ENCODE measurements around the gene EIF4G3.

DNA sequence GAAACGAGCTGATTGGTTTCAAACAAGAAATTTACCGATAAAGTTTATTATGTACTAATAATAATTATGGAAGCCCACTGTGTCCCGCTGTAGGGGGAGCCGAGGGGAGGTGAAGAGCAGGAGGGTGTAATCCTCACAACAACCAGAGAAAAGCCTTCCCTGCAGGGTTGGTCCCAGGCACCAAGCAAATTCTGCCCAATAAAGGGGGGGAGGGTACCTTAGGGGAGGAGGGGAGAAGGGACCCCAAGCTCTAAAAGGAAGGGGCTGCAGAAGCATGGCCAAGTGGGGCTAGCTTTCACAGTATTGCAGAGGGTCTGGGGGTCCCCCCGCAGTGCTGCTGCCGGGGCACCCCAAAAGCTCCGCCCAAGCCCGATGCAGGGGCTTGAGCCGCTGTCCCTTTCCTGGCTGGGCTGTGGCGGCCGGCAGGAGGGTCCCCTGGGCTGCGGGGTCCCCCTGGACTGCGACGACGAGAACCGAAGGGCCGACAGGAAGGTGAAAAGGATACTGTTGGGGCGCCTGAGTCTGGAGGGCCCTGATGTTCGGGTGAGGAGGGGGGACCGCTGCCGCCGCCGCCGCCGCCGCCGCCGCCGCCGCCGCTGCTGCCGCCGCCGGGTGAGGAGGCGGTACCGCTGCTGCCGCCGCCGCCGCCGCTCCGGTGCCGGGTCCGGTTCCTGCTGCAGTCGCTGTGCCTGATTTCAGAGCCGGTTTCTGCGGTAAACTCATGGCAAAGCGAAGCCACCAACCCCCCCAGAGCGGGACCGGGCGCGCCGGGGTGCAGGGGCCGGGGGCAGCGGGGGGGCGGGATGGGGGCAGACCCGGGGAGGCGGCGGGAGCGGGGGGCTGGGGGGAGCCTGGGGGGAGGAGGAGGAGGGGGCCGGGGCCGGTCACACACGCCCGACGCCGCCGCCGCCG lies 771 bp downstream of the EIF4G3 start:
- TF ChIP-seq, protein P1, sequence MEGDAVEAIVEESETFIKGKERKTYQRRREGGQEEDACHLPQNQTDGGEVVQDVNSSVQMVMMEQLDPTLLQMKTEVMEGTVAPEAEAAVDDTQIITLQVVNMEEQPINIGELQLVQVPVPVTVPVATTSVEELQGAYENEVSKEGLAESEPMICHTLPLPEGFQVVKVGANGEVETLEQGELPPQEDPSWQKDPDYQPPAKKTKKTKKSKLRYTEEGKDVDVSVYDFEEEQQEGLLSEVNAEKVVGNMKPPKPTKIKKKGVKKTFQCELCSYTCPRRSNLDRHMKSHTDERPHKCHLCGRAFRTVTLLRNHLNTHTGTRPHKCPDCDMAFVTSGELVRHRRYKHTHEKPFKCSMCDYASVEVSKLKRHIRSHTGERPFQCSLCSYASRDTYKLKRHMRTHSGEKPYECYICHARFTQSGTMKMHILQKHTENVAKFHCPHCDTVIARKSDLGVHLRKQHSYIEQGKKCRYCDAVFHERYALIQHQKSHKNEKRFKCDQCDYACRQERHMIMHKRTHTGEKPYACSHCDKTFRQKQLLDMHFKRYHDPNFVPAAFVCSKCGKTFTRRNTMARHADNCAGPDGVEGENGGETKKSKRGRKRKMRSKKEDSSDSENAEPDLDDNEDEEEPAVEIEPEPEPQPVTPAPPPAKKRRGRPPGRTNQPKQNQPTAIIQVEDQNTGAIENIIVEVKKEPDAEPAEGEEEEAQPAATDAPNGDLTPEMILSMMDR (IDR thresholded peaks at IDR 0.05): peak in 1 of 4 experiments; percentile 9
- TF ChIP-seq POLR2A (IDR thresholded peaks at IDR 0.05): peak in 1 of 2 donors; percentile 16
